Colonic mucosa (tissue), 4 donors: ENCODE data around the gene HS3ST2. TPM values are rescaled to one million over a fixed set of nuclear protein-coding genes. Genes with fewer than 3 reads are reported as not detected.
A peak's percentile ranks its signal among the peaks of the same experiment; 100 is the strongest.
"Not testable (repeated sequence)": the region's sequence is repeated elsewhere in the genome, so short reads cannot be mapped to it uniquely, and the experiment has no call there.

ENCODE experiments used
- DNase-seq: peaks from one replicate; pipeline ENCODE4 v3.0.0-alpha.2; 2020
- H3K27ac ChIP-seq: fragments of 200-600 bp; one replicate; pipeline ENCODE4 v1.8.0; 2021
- H3K27me3 ChIP-seq: fragments of 200-600 bp; one replicate; pipeline ENCODE4 v1.8.0; 2021
- H3K36me3 ChIP-seq: fragments of 200-600 bp; one replicate; pipeline ENCODE4 v1.8.0; 2021
- H3K4me1 ChIP-seq: fragments of 200-600 bp; one replicate; pipeline ENCODE4 v1.8.0; 2021; ENCODE audit warnings: mild to moderate bottlenecking
- H3K4me3 ChIP-seq: fragments of 200-600 bp; one replicate; pipeline ENCODE4 v1.8.0; 2021
- H3K9ac ChIP-seq, 2 donors: one replicate each; pipeline ENCODE4 v1.7.0; 2013; ENCODE audit warnings: control low read depth in 2 of 2, low read depth in 2 of 2, low read length in 2 of 2
- H3K9me3 ChIP-seq: fragments of 200-600 bp; one replicate; pipeline ENCODE4 v1.8.0; 2021
- CTCF ChIP-seq: fragments of 200-600 bp; IDR thresholded peaks from one replicate; pipeline ENCODE4 v1.8.0; 2022; ENCODE audit warnings: antibody characterized with exemption, mild to moderate bottlenecking
- intact Hi-C: fragments of 100-400 bp; cut with DNase I; formaldehyde crosslinking; loops from one replicate; pipeline ENCODE4 v1.14.1; 2022
- total RNA-seq, 2 donors: library from RNA; stranded (reverse); fragmentation: NEBNext Ultra II Directional in 1 of 2; extraction: Animal tissue kit (Norgen Biotek cat#: 25700) in 1 of 2; gene quantifications; one replicate each; pipeline ENCODE4 v1.2.1, GENCODE V29; 2021
- donor health status: healthy.
- donor health status: DM: no; HTN: no; CAD: no.
- donor health status: DM: no; HTN: no; CAD: no.

HS3ST2 gene
- total RNA-seq, 2 donors from 2014 or later: 0.24 to 0.47 TPM

GRCh38 chr16:22888791-22889190 is 74.8 kb downstream of the HS3ST2 start:
- intact Hi-C loops: no loop called here

GRCh38 chr16:22890976-22891375 is 77.0 kb downstream of the HS3ST2 start:
- Histone ChIP-seq H3K9ac (no peak overlapping the region), H3K27ac (no peak overlapping the region), H3K27me3 (no peaks in the 10 kb centered on the region), H3K4me1 (no peaks in the 10 kb centered on the region), H3K4me3 (no peak overlapping the region), H3K36me3 (no peaks in the 10 kb centered on the region), H3K9me3 (no peaks in the 10 kb centered on the region)
- DNase-seq: no peak
- intact Hi-C loops: loop anchor here (10.0 kb wide), 1 partner anchor 274 kb away; no protein-coding TSS in a partner anchor
- TF ChIP-seq CTCF: no peak

More at GRCh38 chr16:22888791-22889190, 74.8 kb downstream of the HS3ST2 start:
- no peak for TF ChIP-seq CTCF
- Histone ChIP-seq H3K4me1 (no peaks in the 10 kb centered on the region), H3K9ac (no peak overlapping the region), H3K27ac (no peak overlapping the region), H3K4me3 (no peak overlapping the region), H3K9me3 (no peaks in the 10 kb centered on the region), H3K36me3 (no peaks in the 10 kb centered on the region), H3K27me3 (no peaks in the 10 kb centered on the region)
- DNase-seq: no peak

GRCh38 chr16:22897184-22897583 is 83.2 kb downstream of the HS3ST2 start:
- no peak for TF ChIP-seq CTCF
- Histone ChIP-seq H3K4me1 (no peaks in the 10 kb centered on the region), H3K9me3 (no peaks in the 10 kb centered on the region), H3K27me3 (no peaks in the 10 kb centered on the region), H3K27ac (no peak overlapping the region), H3K9ac (no peak overlapping the region), H3K36me3 (no peaks in the 10 kb centered on the region), H3K4me3 (no peak overlapping the region)
- DNase-seq: no peak
- intact Hi-C loops: loop anchor here (5.0 to 10.0 kb wide), 3 partner anchors 50 to 268 kb away; no protein-coding TSS in a partner anchor

GRCh38 chr16:22898131-22898530 is 84.2 kb downstream of the HS3ST2 start:
- Histone ChIP-seq H3K27ac (no peak overlapping the region), H3K4me1 (no peaks in the 10 kb centered on the region), H3K27me3 (no peaks in the 10 kb centered on the region), H3K9ac (no peak overlapping the region), H3K9me3 (no peaks in the 10 kb centered on the region), H3K36me3 (no peaks in the 10 kb centered on the region), H3K4me3 (no peak overlapping the region)
- intact Hi-C loops: loop anchor here (5.0 to 10.0 kb wide), 3 partner anchors 49 to 267 kb away; no protein-coding TSS in a partner anchor
- no peak for DNase-seq
- TF ChIP-seq CTCF: no peak

- H3K9ac ChIP-seq: no peak overlapping the region
- H3K27ac ChIP-seq: no peak overlapping the region
- peak; percentile 75 for TF ChIP-seq CTCF
- DNase-seq: peak; percentile 66
- no peaks in the 10 kb centered on the region for H3K36me3 ChIP-seq
- intact Hi-C loops: loop anchor here (5.0 to 10.0 kb wide), 3 partner anchors 48 to 266 kb away; no protein-coding TSS in a partner anchor
- no peaks in the 10 kb centered on the region for H3K9me3 ChIP-seq
- no peaks in the 10 kb centered on the region for H3K4me1 ChIP-seq
- no peaks in the 10 kb centered on the region for H3K27me3 ChIP-seq
- no peak overlapping the region for H3K4me3 ChIP-seq
These were observed 84.9 kb downstream of the HS3ST2 start for GRCh38 chr16:22898874-22899348.

DNA sequence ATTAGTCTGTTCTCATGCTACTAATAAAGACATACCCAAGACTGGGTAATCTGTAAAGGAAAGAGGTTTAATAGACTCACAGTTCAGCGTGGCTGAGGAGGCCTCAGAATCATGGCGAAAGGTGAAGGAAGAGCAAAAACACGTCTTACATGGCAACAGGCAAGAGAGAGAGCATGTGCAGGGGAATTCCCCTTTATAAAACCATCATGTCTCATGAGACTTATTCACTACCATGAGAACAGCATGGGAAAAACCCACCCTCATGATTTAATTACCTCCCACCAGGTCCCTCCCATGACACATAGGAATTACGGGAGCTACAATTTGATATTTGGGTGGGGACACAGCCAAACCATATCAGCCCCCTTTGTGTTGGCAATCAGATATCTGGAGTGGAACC is 85.6 kb downstream of the HS3ST2 start:
- not testable (repeated sequence) for H3K27me3 ChIP-seq, H3K4me1 ChIP-seq, H3K4me3 ChIP-seq, H3K27ac ChIP-seq, H3K36me3 ChIP-seq, H3K9me3 ChIP-seq, DNase-seq, H3K9ac ChIP-seq
- intact Hi-C loops: loop anchor here (5.0 to 10.0 kb wide), 3 partner anchors 48 to 265 kb away; no protein-coding TSS in a partner anchor
